Mesenchymal stem cell (in vitro differentiated cells and primary cell): ENCODE results near the gene DLX2.

Source experiments
- DNase-seq: peaks from one replicate; pipeline ENCODE4 v3.0.0-alpha.2; 2013
- H2AFZ ChIP-seq: one replicate; pipeline ENCODE4 v1.6.1; 2013; ENCODE audit warnings: low read depth, mild to moderate bottlenecking, control low read depth, inconsistent platforms, low read length, moderate library complexity
- H2AK5ac ChIP-seq: 2 replicates; pipeline ENCODE4 v1.6.1; 2013; ENCODE audit warnings: low read length, moderate library complexity, mild to moderate bottlenecking, inconsistent platforms; ENCODE audit not compliant: severe bottlenecking
- H2BK120ac ChIP-seq: one replicate; pipeline ENCODE4 v1.6.1; 2013; ENCODE audit warnings: low read depth, mild to moderate bottlenecking, inconsistent platforms, low read length, moderate library complexity
- H2BK12ac ChIP-seq, 2 experiments: one replicate each; pipeline ENCODE4 v1.6.1; 2013; ENCODE audit warnings: inconsistent platforms in 2 of 2, low read length in 2 of 2, mild to moderate bottlenecking in 2 of 2, moderate library complexity in 2 of 2, control low read depth in 1 of 2
- H2BK15ac ChIP-seq: one replicate; pipeline ENCODE4 v1.6.1; 2013; ENCODE audit warnings: mild to moderate bottlenecking, low read depth, inconsistent platforms; ENCODE audit not compliant: poor library complexity, severe bottlenecking
- H2BK5ac ChIP-seq: 2 replicates; pipeline ENCODE4 v1.6.1; 2013; ENCODE audit warnings: low read depth, mild to moderate bottlenecking, low read length, control low read depth, inconsistent platforms; ENCODE audit not compliant: poor library complexity, severe bottlenecking
- H3K14ac ChIP-seq, 2 experiments: one replicate each; pipeline ENCODE4 v1.6.1; 2013; ENCODE audit warnings: inconsistent platforms in 2 of 2, low read length in 2 of 2, control low read depth in 1 of 2, mild to moderate bottlenecking in 1 of 2, moderate library complexity in 1 of 2
- H3K18ac ChIP-seq, 2 experiments: one replicate each; pipeline ENCODE4 v1.6.1; 2013; ENCODE audit warnings: inconsistent platforms in 2 of 2, low read length in 2 of 2, control low read depth in 1 of 2, low read depth in 1 of 2, mild to moderate bottlenecking in 1 of 2
- H3K23ac ChIP-seq, 2 experiments: one replicate each; pipeline ENCODE4 v1.6.1; 2013; ENCODE audit warnings: inconsistent platforms in 2 of 2, low read length in 2 of 2, mild to moderate bottlenecking in 2 of 2, moderate library complexity in 2 of 2, control low read depth in 1 of 2
- H3K27ac ChIP-seq: 2 replicates; pipeline ENCODE4 v1.5.1; 2013; ENCODE audit warnings: mild to moderate bottlenecking, moderate library complexity, low read length, control low read depth, inconsistent platforms; ENCODE audit not compliant: poor library complexity, severe bottlenecking
- H3K27me3 ChIP-seq, 2 experiments: 2 replicates each; pipeline versions ENCODE4 v1.6.1 to v1.7.0; 2013; ENCODE audit warnings: low read length in 2 of 2, mild to moderate bottlenecking in 2 of 2, moderate library complexity in 2 of 2, control low read depth in 1 of 2, inconsistent platforms in 1 of 2; ENCODE audit not compliant: control insufficient read depth in 1 of 2, insufficient read depth in 1 of 2
- H3K36me3 ChIP-seq, 2 experiments: 2 replicates each; pipeline versions ENCODE4 v1.6.1 to v1.7.0; 2013; ENCODE audit warnings: low read length in 2 of 2, control low read depth in 1 of 2, inconsistent platforms in 1 of 2, low read depth in 1 of 2, mild to moderate bottlenecking in 1 of 2; ENCODE audit not compliant: insufficient read depth in 2 of 2, control insufficient read depth in 1 of 2
- H3K4ac ChIP-seq, 2 experiments: one replicate each; pipeline ENCODE4 v1.6.1; 2013; ENCODE audit warnings: inconsistent platforms in 2 of 2, low read length in 2 of 2, mild to moderate bottlenecking in 2 of 2, moderate library complexity in 2 of 2, control low read depth in 1 of 2, low read depth in 1 of 2
- H3K4me1 ChIP-seq: 2 replicates; pipeline ENCODE4 v1.6.1; 2013; ENCODE audit warnings: low read depth, low read length, control low read depth; ENCODE audit not compliant: control insufficient read depth, insufficient read depth
- H3K4me2 ChIP-seq: 2 replicates; pipeline ENCODE4 v1.6.1; 2013; ENCODE audit warnings: low read length, mild to moderate bottlenecking, inconsistent platforms; ENCODE audit not compliant: poor library complexity, severe bottlenecking
- H3K4me3 ChIP-seq, 2 experiments: 2 replicates each; pipeline versions ENCODE4 v1.5.1 to v1.7.0; 2013; ENCODE audit warnings: low read length in 2 of 2, mild to moderate bottlenecking in 2 of 2, control low read depth in 1 of 2, low read depth in 1 of 2; ENCODE audit not compliant: insufficient read depth in 1 of 2
- H3K79me1 ChIP-seq: replicated peaks from 2 replicates; pipeline ENCODE4 v1.6.1; 2013; ENCODE audit warnings: mild to moderate bottlenecking, control low read depth, low read length, inconsistent platforms; ENCODE audit not compliant: poor library complexity, severe bottlenecking
- H3K9ac ChIP-seq: 2 replicates; pipeline ENCODE4 v1.7.0; 2013; ENCODE audit warnings: mild to moderate bottlenecking, low read length, moderate library complexity
- H3K9me3 ChIP-seq: 2 replicates; pipeline ENCODE4 v1.7.0; 2013; ENCODE audit warnings: mild to moderate bottlenecking, low read length; ENCODE audit not compliant: control insufficient read depth
- H4K8ac ChIP-seq: one replicate; pipeline ENCODE4 v1.6.1; 2013; ENCODE audit warnings: inconsistent platforms, mild to moderate bottlenecking, low read length, moderate library complexity
- H4K91ac ChIP-seq: one replicate; pipeline ENCODE4 v1.6.1; 2013; ENCODE audit warnings: mild to moderate bottlenecking, low read length, inconsistent platforms
- WGBS: methylation state at CpG from one replicate; pipeline ENCODE4 v1.1.7; 2013; ENCODE audit warnings: mixed read lengths; 5-methylcytosine and 5-hydroxymethylcytosine counted together

DLX2 gene

DNA sequence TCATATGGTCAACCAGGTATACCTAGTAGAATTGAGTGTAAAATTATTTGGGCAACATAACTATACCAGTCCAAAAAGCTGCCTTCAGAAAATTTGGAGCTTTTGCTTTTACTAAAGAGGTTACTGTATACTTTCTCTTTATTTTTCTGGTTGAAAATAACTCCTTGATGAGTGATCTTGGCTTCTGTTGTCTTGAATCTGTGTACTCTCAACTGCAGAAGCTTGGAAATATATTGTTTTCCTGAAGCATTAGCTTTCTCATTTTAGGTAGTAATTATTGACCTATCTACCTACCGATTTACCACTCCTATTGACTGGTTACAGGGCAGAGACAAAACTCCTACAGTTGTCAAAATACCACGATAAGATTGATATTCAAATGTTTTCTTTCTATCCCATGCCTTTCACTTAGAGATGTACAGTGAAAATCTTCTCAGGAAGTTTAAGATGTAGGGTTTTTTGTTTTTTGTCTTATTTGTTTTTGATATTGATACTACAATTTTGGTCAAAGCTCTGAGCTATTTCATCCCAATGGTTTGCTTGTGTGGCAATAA, 53.1 kb downstream of the DLX2 start:
- no peak overlapping the region for H3K4me2 ChIP-seq
- no peak overlapping the region for H3K18ac ChIP-seq
- no peaks in the 10 kb centered on the region for H3K4me1 ChIP-seq
- H3K27ac ChIP-seq: no peak overlapping the region
- H2AFZ ChIP-seq: no peak overlapping the region
- H3K9me3 ChIP-seq: no peaks in the 10 kb centered on the region
- H3K9ac ChIP-seq: no peak overlapping the region
- H3K14ac ChIP-seq: no peak overlapping the region
- H3K4ac ChIP-seq: no peak overlapping the region
- no peak overlapping the region for H4K91ac ChIP-seq
- H4K8ac ChIP-seq: no peak overlapping the region
- WGBS: 100% methylated on average over 1 of the region's 2 CpGs
- no peak overlapping the region for H2BK15ac ChIP-seq
- H2AK5ac ChIP-seq: no peak overlapping the region
- no peak overlapping the region for H2BK5ac ChIP-seq
- no peak for DNase-seq
- H2BK120ac ChIP-seq: no peak overlapping the region
- no peak overlapping the region for H2BK12ac ChIP-seq
- peaks cover 2% of the 10 kb centered on the region for H3K79me1 ChIP-seq
- no peak overlapping the region for H3K23ac ChIP-seq
- no peaks in the 10 kb centered on the region for H3K27me3 ChIP-seq
- H3K36me3 ChIP-seq: no peaks in the 10 kb centered on the region
- no peak overlapping the region for H3K4me3 ChIP-seq
